HepG2 (cell line): ENCODE data around the gene ASTN2. TPM values are rescaled to one million over a fixed set of nuclear protein-coding genes. Genes with fewer than 3 reads are reported as not detected.

ENCODE experiments used
- ATAC-seq: fragments of 200-7000 bp; cut with Tn5 transposase; 3 replicates; pipeline ENCODE4 v1.9.1; 2020; ENCODE audit warnings: mild to moderate bottlenecking, moderate library complexity
- BruUV-seq: library from RNA; stranded (reverse); fragments of 400-500 nt; replicated peaks from 2 replicates; lab custom pipeline; 2021; lab: Mats Ljungman, UMichigan
- CTCF ChIA-PET: fragments of 300-600 bp; formaldehyde crosslinking; extraction: SDS; loops from one replicate; lab custom pipeline; 2021; ENCODE audit warnings: low total read pairs, inconsistent platforms, low intra/inter-chr PET ratio; lab: Yijun Ruan, JAX
- POLR2A ChIA-PET: fragments of 350-600 bp; sonication (Branson Sonifier 250); formaldehyde crosslinking; loops from one replicate; lab custom pipeline; 2020; ENCODE audit warnings: antibody characterized with exemption, inconsistent platforms; lab: Yijun Ruan, JAX
- DNase-seq: peaks from one replicate; pipeline ENCODE4 v3.0.0-alpha.2; 2015; ENCODE audit warnings: low spot score
- FAIRE-seq: peaks from 3 replicates; lab custom pipeline; 2011; peaks lifted over from hg19 to GRCh38; lab: Jason Lieb, UNC
- H2AFZ ChIP-seq: one replicate; pipeline ENCODE4 v1.6.1; 2011; ENCODE audit warnings: low read length, inconsistent platforms
- H3K27ac ChIP-seq: fragments of 300-600 bp; 3 replicates; pipeline ENCODE4 v1.8.0; 2011; ENCODE audit warnings: mixed run types, mild to moderate bottlenecking, mixed read lengths, low read length, inconsistent platforms; ENCODE audit not compliant: insufficient read depth; ENCODE audit errors: extremely low read length
- H3K27me3 ChIP-seq, 2 experiments: fragments of 200-600 bp in 1 of 2; 2 replicates in 1 of 2; 3 replicates in 1 of 2; pipeline versions ENCODE4 v1.6.0 to v1.8.0; 2011; ENCODE audit warnings: low read length in 2 of 2, mild to moderate bottlenecking in 2 of 2, moderate library complexity in 2 of 2, inconsistent platforms in 1 of 2; ENCODE audit not compliant: insufficient read depth in 2 of 2, control insufficient read depth in 1 of 2
- H3K36me3 ChIP-seq, 2 experiments: fragments of 200-600 bp in 1 of 2; replicated peaks in 1 of 2; 2 replicates in 1 of 2; 3 replicates in 1 of 2; pipeline versions ENCODE4 v1.5.1 to v1.8.0; 2011; ENCODE audit warnings: low read length in 2 of 2, inconsistent platforms in 1 of 2; ENCODE audit not compliant: insufficient read depth in 2 of 2, control insufficient read depth in 1 of 2
- H3K4me1 ChIP-seq: 2 replicates; pipeline ENCODE4 v1.5.1; 2012; ENCODE audit warnings: low read length, inconsistent platforms; ENCODE audit not compliant: insufficient read depth
- H3K4me2 ChIP-seq: 2 replicates; pipeline ENCODE4 v1.6.0; 2011; ENCODE audit warnings: low read depth, low read length, inconsistent platforms
- H3K4me3 ChIP-seq, 3 experiments: fragments of 200-600 bp in 1 of 3; sonication (generic), shearing (Covaris generic) in 1 of 3; replicated peaks in 1 of 3; 2 replicates each; pipeline ENCODE4 v1.5.1; 2011 to 2016; ENCODE audit warnings: low read length in 3 of 3, inconsistent platforms in 2 of 3, low read depth in 2 of 3, mild to moderate bottlenecking in 2 of 3, control low read depth in 1 of 3, mixed read lengths in 1 of 3; ENCODE audit not compliant: insufficient read depth in 1 of 3
- H3K79me2 ChIP-seq: one replicate; pipeline ENCODE4 v1.6.1; 2011; ENCODE audit warnings: low read length, inconsistent platforms; ENCODE audit not compliant: insufficient read depth
- H3K9ac ChIP-seq: 2 replicates; pipeline ENCODE4 v1.6.0; 2011; ENCODE audit warnings: mild to moderate bottlenecking, low read depth, low read length, inconsistent platforms; ENCODE audit not compliant: insufficient read depth
- H3K9me3 ChIP-seq: 2 replicates; pipeline ENCODE4 v1.5.1; 2012; ENCODE audit warnings: mild to moderate bottlenecking, low read length
- H4K20me1 ChIP-seq: 2 replicates; pipeline ENCODE4 v1.6.0; 2011; ENCODE audit warnings: inconsistent platforms, mild to moderate bottlenecking, low read length, moderate library complexity; ENCODE audit not compliant: insufficient read depth
- EHMT2 ChIP-seq: fragments of 200-600 bp; sonication (generic); IDR thresholded peaks from 2 replicates; pipeline ENCODE4 v1.7.0; 2017; ENCODE audit warnings: antibody characterized with exemption, low read depth, low read length, borderline replicate concordance
- FOXA3 ChIP-seq: IDR thresholded peaks from 2 replicates; pipeline ENCODE4 v1.6.1; 2016; ENCODE audit warnings: missing genetic modification reagents, missing compliant biosample characterization
- JDP2 ChIP-seq: sonication (generic); formaldehyde crosslinking; IDR thresholded peaks from 2 replicates; pipeline ENCODE4 v1.8.1; 2022; ENCODE audit warnings: missing genetic modification reagents, borderline replicate concordance
- KLF16 ChIP-seq, 2 experiments: sonication (generic) in 1 of 2; formaldehyde crosslinking in 1 of 2; IDR thresholded peaks; 2 replicates each; pipeline versions ENCODE4 v1.6.1 to v1.8.0; 2016 to 2023; ENCODE audit warnings: missing genetic modification reagents in 2 of 2, missing compliant biosample characterization in 1 of 2
- PAWR ChIP-seq: sonication (generic); formaldehyde crosslinking; IDR thresholded peaks from 2 replicates; pipeline ENCODE4 v1.4.0; 2020; ENCODE audit warnings: missing genetic modification reagents, mild to moderate bottlenecking, borderline replicate concordance
- SIN3B ChIP-seq: fragments of 150-350 bp; IDR thresholded peaks from 2 replicates; pipeline ENCODE4 v1.6.1; 2014; ENCODE audit warnings: low read length
- ZC3H4 ChIP-seq: sonication (generic); formaldehyde crosslinking; IDR thresholded peaks from 2 replicates; pipeline ENCODE4 v1.4.0; 2020; ENCODE audit warnings: missing genetic modification reagents, borderline replicate concordance
- ZNF407 ChIP-seq: sonication (generic); formaldehyde crosslinking; IDR thresholded peaks from one replicate; pipeline ENCODE4 v1.5.1; 2020; ENCODE audit warnings: mild to moderate bottlenecking, missing genetic modification reagents; ENCODE audit errors: not compliant biosample characterization
- ZNF546 ChIP-seq: sonication (generic); formaldehyde crosslinking; conservative IDR thresholded peaks from 2 replicates; pipeline ENCODE4 v1.8.1; 2023; ENCODE audit warnings: mild to moderate bottlenecking, missing genetic modification reagents
- ZNF557 ChIP-seq: sonication (generic); formaldehyde crosslinking; IDR thresholded peaks from 2 replicates; pipeline ENCODE4 v1.4.0; 2020; ENCODE audit warnings: missing genetic modification reagents
- WGBS: methylation state at CpG from one replicate; pipeline ENCODE4 v1.1.6; 2017; ENCODE audit warnings: low lambda C conversion rate; 5-methylcytosine and 5-hydroxymethylcytosine counted together
- in situ Hi-C: cut with HindIII; loops from 2 replicates; pipeline ENCODE4 v1.10.0; 2017; ENCODE audit warnings: low pct_unique_long_range_greater_than_20kb; ENCODE audit not compliant: extremely low pct_ligation_motif_present
- intact Hi-C: fragments of 100-400 bp; cut with micrococcal nuclease; formaldehyde crosslinking; loops from one replicate; pipeline ENCODE4 v1.10.0; 2022; ENCODE audit not compliant: unreplicated experiment
- polyA plus RNA-seq, 8 experiments: library from polyadenylated mRNA; depleted of rRNA in 3 of 8; stranded (reverse) in 7 of 8; unstranded in 1 of 8; fragments of >200 nt; fragmentation: Illumina TruSeq in 4 of 8; extraction: Trizol in 4 of 8; gene quantifications; 2 replicates each; pipeline versions ENCODE4 v1.2.1 to v1.2.3, GENCODE V29; 2011 to 2016; ENCODE audit warnings: low read depth in 4 of 8, missing spikeins in 1 of 8, mixed read lengths in 1 of 8; ENCODE audit not compliant: insufficient read depth in 1 of 8
- total RNA-seq, 5 experiments: library from RNA; depleted of rRNA; stranded (reverse); fragments of >200 nt; fragmentation: Illumina TruSeq; extraction: Trizol; gene quantifications; 2 replicates each; pipeline ENCODE4 v1.2.3, GENCODE V29; 2016; ENCODE audit warnings: low read depth in 1 of 5

The ASTN2 gene
- total and polyA plus RNA-seq, 2 of the 13 experiments (the other 11 are each of a cell fraction or from before 2014, with no cell fraction given) = 5.2 to 13.5 TPM

DNA sequence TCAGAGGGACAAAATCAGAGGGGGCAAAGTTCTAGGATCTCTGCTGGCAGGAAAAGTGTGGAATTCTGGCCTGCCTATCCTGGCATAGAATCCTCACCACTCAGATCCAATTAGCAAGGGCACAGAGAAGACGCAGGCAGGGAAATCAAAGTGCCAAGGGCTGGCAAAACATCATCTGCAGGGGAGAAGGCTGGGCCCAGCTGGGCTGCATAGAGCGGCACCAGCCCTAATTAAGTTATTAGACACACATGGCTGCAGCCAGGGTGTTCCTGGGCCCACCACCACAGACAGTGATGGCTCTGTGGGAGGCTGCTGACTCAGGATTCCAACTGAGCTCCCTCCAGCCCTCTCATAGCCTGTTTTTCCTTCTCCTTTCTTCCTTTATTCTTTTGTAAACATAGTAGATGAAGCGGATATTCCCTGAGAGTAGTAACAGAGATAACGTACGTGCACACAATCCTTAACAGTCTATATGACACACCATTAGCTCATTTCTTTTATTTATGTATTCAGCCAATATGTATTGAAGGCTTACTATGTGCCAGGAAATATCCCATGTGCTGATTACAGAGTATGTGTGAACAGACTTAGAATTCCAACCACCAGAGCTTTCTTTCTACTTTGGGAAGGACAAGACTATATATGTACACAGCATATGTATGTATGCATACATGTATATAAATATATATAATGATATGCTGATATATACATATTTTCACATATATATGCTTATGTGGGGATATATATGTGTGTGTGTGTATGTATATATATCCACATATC lies 236.1 kb downstream of the ASTN2 start:
- no peaks in the 10 kb centered on the region for H3K4me1 ChIP-seq
- no peaks in the 10 kb centered on the region for H3K36me3 ChIP-seq
- no peak for TF ChIP-seq KLF16 (CRISPR knock-in tag; IDR thresholded peaks at IDR 0.05)
- no peak for TF ChIP-seq ZNF546 (CRISPR knock-in tag)
- no peak for TF ChIP-seq SIN3B
- no peak for TF ChIP-seq PAWR (CRISPR knock-in tag)
- TF ChIP-seq FOXA3 = no peak
- no peak for TF ChIP-seq JDP2 (CRISPR knock-in tag)
- TF ChIP-seq ZNF557 (CRISPR knock-in tag) = no peak
- 9% methylated on average over 5 of the region's 5 CpGs for WGBS
- intact Hi-C loops (no loop called here), in situ Hi-C loops (no loop called here)
- no peak for ATAC-seq
- POLR2A ChIA-PET = no interaction called here
- no peaks in the 10 kb centered on the region for H3K9me3 ChIP-seq
- H3K79me2 ChIP-seq = no peaks in the 10 kb centered on the region
- no peak overlapping the region for H3K4me2 ChIP-seq
- no peak for FAIRE-seq
- H3K27me3 ChIP-seq = no peaks in the 10 kb centered on the region
- no peak for DNase-seq
- no peaks in the 10 kb centered on the region for H4K20me1 ChIP-seq
- BruUV-seq = no TSS peak
- no peak overlapping the region for H3K27ac ChIP-seq
- CTCF ChIA-PET = no interaction called here
- H2AFZ ChIP-seq = no peak overlapping the region
- no peak overlapping the region for H3K4me3 ChIP-seq
- H3K9ac ChIP-seq = no peak overlapping the region

GRCh38 chr9:117170567-117170966 lies 244.3 kb downstream of the ASTN2 start:
- FAIRE-seq (no peak), DNase-seq (no peak), ATAC-seq (no peak)
- ChIA-PET POLR2A (no interaction called here), CTCF (no interaction called here)
- Histone ChIP-seq H3K27me3 (no peaks in the 10 kb centered on the region), H4K20me1 (no peaks in the 10 kb centered on the region), H3K9me3 (no peaks in the 10 kb centered on the region), H3K79me2 (no peaks in the 10 kb centered on the region), H3K4me3 (no peak overlapping the region), H2AFZ (no peak overlapping the region), H3K27ac (no peak overlapping the region), H3K4me1 (no peaks in the 10 kb centered on the region), H3K9ac (no peak overlapping the region), H3K36me3 (no peaks in the 10 kb centered on the region), H3K4me2 (no peak overlapping the region)
- TF ChIP-seq ZNF407 (CRISPR knock-in tag) = no peak
- TF ChIP-seq ZC3H4 (CRISPR knock-in tag) = no peak
- TF ChIP-seq EHMT2 = no peak
- intact Hi-C loops = no loop called here
- in situ Hi-C loops = no loop called here
- WGBS = 14% methylated on average over 2 of the region's 2 CpGs
- no TSS peak for BruUV-seq
